ENCODE results near the gene PCDHA11. TPM values are rescaled to one million over a fixed set of nuclear protein-coding genes. Genes with fewer than 3 reads are reported as not detected.

Gene PCDHA11
- total and polyA plus RNA-seq, 8 donors: 0.03 to 1.1 (median 0.32) TPM; not detected in 4

DNA sequence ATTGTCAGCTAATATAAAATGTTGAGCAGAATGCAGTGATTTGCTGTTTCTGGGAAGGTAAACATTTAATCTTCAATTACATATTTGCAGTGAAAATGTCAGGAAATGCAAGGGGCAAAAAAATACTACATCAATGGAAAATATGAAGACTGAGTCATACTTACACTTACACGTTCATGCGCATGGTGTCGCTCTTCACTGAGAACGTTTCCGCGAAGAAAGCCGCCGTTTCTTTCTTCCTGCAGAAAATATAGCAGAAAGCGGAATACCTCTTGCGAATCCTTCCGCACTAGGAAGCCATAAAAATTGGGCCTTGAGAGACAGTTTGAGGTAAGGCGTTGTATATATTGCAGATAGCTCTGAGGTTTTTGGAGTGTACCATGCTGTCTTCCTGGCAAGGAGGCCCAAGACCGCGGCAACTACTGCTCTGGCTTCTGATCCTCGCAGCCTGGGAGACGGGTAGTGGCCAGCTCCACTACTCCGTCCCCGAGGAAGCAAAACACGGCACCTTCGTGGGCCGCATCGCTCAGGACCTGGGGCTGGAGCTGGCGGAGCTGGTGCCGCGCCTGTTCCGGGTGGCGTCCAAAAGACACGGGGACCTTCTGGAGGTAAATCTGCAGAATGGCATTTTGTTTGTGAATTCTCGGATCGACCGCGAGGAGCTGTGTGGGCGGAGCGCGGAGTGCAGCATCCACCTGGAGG is 13.3 kb downstream of the PCDHA11 start, which contains the start of gene PCDHA13:
Gene PCDHA13 (plus strand): TSS at position 236 of the 702 bp plus-strand sequence. CDS start 145 bp downstream, at position 381.
- intact Hi-C loops (cut with DNase I; ENCODE audit: low total_unique reads): no loop called here
- H3K27ac ChIP-seq: no peak within 1 kb of the TSS
- WGBS, 5 donors: 16 to 24% (median 20%) methylated on average over 30 to 35 of the region's 35 CpGs
- DNase-seq: peak in 1 of 2 donors; percentile 28
- H3K4me1 ChIP-seq: no peaks in the 10 kb centered on the region
- H3K36me3 ChIP-seq: peaks cover 0 to 4% (median 0%) of the 10 kb centered on the region in 4 donors
- no peak for TF ChIP-seq POLR2AphosphoS5 (IDR thresholded peaks at IDR 0.05)
- H3K4me3 ChIP-seq: peak within 1 kb of the TSS in 1 of 4 donors; percentile 6
- H3K9me3 ChIP-seq: peaks cover 10 to 54% (median 45%) of the 10 kb centered on the region in 4 donors
- H3K27me3 ChIP-seq: peaks cover 0 to 56% (median 3%) of the 10 kb centered on the region in 3 donors

DNA sequence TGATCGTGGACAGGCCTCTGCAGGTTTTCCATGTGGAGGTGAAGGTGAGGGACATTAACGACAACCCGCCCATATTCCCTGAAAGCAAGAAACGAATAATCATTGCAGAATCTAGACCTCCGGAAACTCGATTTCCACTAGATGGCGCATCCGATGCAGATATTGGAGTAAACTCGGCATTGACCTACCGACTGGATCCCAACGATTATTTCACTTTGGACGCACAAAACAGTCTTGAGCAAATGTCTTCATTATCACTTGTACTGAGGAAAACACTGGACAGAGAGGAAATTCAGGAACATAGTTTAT is 13.8 kb downstream of the PCDHA11 start:
- H3K4me1 ChIP-seq: no peaks in the 10 kb centered on the region
- intact Hi-C loops (cut with DNase I; ENCODE audit: low total_unique reads): no loop called here
- H3K4me3 ChIP-seq: peak overlapping the region in 1 of 4 donors; percentile 6
- H3K27ac ChIP-seq: no peak overlapping the region
- 15 to 25% (median 18%) methylated on average over 12 of the region's 12 CpGs for WGBS, 5 donors
- peaks cover 0 to 4% (median 0%) of the 10 kb centered on the region in 4 donors for H3K36me3 ChIP-seq
- TF ChIP-seq POLR2AphosphoS5 (IDR thresholded peaks at IDR 0.05) (no peak), POLR2A (IDR thresholded peaks at IDR 0.05) (no peak), EP300 (IDR thresholded peaks at IDR 0.05) (no peak)
- TF ChIP-seq, protein P1, sequence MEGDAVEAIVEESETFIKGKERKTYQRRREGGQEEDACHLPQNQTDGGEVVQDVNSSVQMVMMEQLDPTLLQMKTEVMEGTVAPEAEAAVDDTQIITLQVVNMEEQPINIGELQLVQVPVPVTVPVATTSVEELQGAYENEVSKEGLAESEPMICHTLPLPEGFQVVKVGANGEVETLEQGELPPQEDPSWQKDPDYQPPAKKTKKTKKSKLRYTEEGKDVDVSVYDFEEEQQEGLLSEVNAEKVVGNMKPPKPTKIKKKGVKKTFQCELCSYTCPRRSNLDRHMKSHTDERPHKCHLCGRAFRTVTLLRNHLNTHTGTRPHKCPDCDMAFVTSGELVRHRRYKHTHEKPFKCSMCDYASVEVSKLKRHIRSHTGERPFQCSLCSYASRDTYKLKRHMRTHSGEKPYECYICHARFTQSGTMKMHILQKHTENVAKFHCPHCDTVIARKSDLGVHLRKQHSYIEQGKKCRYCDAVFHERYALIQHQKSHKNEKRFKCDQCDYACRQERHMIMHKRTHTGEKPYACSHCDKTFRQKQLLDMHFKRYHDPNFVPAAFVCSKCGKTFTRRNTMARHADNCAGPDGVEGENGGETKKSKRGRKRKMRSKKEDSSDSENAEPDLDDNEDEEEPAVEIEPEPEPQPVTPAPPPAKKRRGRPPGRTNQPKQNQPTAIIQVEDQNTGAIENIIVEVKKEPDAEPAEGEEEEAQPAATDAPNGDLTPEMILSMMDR (IDR thresholded peaks at IDR 0.05): no peak
- peaks cover 6 to 52% (median 40%) of the 10 kb centered on the region in 4 donors for H3K9me3 ChIP-seq
- no peak for DNase-seq
- peaks cover 0 to 51% (median under 1%) of the 10 kb centered on the region in 3 donors for H3K27me3 ChIP-seq

DNA sequence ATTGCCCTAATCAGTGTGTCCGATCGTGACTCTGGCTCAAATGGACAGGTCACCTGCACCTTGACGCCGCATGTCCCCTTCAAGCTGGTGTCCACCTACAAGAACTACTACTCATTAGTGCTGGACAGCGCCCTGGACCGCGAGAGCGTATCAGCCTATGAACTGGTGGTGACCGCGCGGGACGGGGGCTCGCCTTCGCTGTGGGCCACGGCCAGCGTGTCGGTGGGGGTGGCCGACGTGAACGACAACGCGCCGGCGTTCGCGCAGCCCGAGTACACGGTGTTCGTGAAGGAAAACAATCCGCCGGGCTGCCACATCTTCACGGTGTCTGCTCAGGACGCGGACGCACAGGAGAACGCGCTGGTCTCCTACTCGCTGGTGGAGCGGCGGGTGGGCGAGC is 14.6 kb downstream of the PCDHA11 start:
- intact Hi-C loops (cut with DNase I; ENCODE audit: low total_unique reads): no loop called here
- no peak for TF ChIP-seq POLR2A (IDR thresholded peaks at IDR 0.05)
- TF ChIP-seq POLR2AphosphoS5 (IDR thresholded peaks at IDR 0.05): no peak
- no peak for TF ChIP-seq EP300 (IDR thresholded peaks at IDR 0.05)
- TF ChIP-seq, protein P1 (IDR thresholded peaks at IDR 0.05): no peak
- Histone ChIP-seq H3K9me3 (peaks cover 6 to 53% (median 36%) of the 10 kb centered on the region in 4 donors), H3K4me3 (no peak overlapping the region), H3K27ac (no peak overlapping the region), H3K36me3 (peaks cover 0 to 4% (median 0%) of the 10 kb centered on the region in 4 donors), H3K4me1 (no peaks in the 10 kb centered on the region), H3K27me3 (peaks cover 0 to 49% (median 0%) of the 10 kb centered on the region in 3 donors)
- no peak for DNase-seq
- WGBS, 5 donors: 37 to 60% (median 49%) methylated on average over 41 of the region's 41 CpGs

DNA sequence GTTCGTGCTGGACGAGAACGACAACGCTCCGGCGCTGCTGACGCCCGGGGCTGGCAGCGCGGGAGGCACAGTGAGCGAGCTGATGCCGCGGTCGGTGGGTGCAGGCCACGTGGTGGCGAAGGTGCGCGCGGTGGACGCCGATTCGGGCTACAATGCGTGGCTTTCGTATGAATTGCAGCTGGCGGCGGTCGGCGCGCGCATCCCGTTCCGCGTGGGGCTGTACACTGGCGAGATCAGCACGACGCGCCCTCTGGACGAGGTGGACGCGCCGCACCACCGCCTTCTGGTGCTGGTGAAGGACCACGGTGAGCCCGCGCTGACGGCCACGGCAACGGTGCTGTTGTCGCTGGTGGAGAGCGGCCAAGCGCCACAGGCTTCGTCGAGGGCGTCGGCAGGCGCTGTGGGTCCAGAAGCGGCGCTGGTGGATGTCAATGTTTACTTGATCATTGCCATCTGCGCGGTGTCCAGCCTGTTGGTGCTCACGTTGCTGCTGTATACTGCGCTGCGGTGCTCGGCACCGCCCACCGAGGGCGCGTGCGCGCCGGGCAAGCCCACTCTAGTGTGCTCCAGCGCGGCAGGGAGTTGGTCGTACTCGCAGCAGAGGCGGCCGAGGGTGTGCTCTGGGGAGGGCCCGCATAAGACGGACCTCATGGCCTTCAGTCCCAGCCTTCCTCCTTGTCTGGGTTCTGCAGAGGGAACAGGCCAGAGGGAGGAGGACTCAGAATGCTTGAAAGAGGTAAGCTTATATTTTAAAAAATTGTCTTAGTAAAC is 15.4 kb downstream of the PCDHA11 start:
- Histone ChIP-seq H3K36me3 (peaks cover 0 to 4% (median 0%) of the 10 kb centered on the region in 4 donors), H3K9me3 (peaks cover 6 to 54% (median 36%) of the 10 kb centered on the region in 4 donors), H3K4me3 (no peak overlapping the region), H3K4me1 (no peaks in the 10 kb centered on the region), H3K27ac (no peak overlapping the region), H3K27me3 (peaks cover 0 to 44% (median 0%) of the 10 kb centered on the region in 3 donors)
- intact Hi-C loops (cut with DNase I; ENCODE audit: low total_unique reads): no loop called here
- TF ChIP-seq POLR2AphosphoS5 (IDR thresholded peaks at IDR 0.05): no peak
- TF ChIP-seq EP300 (IDR thresholded peaks at IDR 0.05): no peak
- TF ChIP-seq POLR2A (IDR thresholded peaks at IDR 0.05): no peak
- TF ChIP-seq, protein P1 (IDR thresholded peaks at IDR 0.05): no peak
- DNase-seq: no peak
- WGBS, 5 donors: 41 to 61% (median 46%) methylated on average over 49 to 79 of the region's 79 CpGs
